Measurements from ENCODE around the gene CLEC19A.
"Not testable (repeated sequence)": the region's sequence is repeated elsewhere in the genome, so short reads cannot be mapped to it uniquely, and the experiment has no call there.

The CLEC19A gene

GRCh38 chr16:19307587-19308241 lies 22.2 kb downstream of the CLEC19A start:
- ChIA-PET POLR2A (no interaction called here), CTCF (no interaction called here)
- H3K4me3 ChIP-seq (ENCODE audit: low read depth, low read length), result no peak overlapping the region
- no peak for DNase-seq (ENCODE audit: low read depth, low spot score)
- TF ChIP-seq, protein P1, sequence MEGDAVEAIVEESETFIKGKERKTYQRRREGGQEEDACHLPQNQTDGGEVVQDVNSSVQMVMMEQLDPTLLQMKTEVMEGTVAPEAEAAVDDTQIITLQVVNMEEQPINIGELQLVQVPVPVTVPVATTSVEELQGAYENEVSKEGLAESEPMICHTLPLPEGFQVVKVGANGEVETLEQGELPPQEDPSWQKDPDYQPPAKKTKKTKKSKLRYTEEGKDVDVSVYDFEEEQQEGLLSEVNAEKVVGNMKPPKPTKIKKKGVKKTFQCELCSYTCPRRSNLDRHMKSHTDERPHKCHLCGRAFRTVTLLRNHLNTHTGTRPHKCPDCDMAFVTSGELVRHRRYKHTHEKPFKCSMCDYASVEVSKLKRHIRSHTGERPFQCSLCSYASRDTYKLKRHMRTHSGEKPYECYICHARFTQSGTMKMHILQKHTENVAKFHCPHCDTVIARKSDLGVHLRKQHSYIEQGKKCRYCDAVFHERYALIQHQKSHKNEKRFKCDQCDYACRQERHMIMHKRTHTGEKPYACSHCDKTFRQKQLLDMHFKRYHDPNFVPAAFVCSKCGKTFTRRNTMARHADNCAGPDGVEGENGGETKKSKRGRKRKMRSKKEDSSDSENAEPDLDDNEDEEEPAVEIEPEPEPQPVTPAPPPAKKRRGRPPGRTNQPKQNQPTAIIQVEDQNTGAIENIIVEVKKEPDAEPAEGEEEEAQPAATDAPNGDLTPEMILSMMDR (IDR thresholded peaks at IDR 0.05; ENCODE audit: insufficient read depth, low read length, missing control alignments), result no peak

DNA sequence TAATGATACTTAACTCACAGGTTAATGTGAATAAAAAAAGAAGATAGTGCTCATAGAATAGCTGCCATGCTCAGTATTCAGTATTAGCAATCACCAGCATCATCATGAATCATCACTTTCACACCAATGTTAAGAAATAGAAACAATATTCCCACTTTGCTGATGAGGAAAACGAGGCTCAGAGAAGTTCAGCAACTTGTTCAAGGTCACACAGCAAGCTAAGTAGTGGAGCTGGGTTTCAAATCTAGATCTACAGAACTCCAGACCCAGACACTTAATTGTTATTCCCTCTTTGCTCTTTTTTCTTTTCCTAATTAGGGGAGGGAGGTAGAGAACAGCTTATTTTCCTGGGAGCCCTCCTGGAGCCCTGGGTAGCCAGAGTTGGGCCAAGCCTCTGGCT lies 22.9 kb downstream of the CLEC19A start:
- POLR2A ChIA-PET, result no interaction called here
- TF ChIP-seq, protein P1 (IDR thresholded peaks at IDR 0.05; ENCODE audit: insufficient read depth, low read length, missing control alignments), result no peak
- no peak for DNase-seq (ENCODE audit: low read depth, low spot score)
- CTCF ChIA-PET, result interaction anchor here (1.0 kb wide), 1 partner anchor 15 kb away, joined by 3 read pairs; no protein-coding TSS in a partner anchor
- no peak overlapping the region for H3K4me3 ChIP-seq (ENCODE audit: low read depth, low read length)

DNA sequence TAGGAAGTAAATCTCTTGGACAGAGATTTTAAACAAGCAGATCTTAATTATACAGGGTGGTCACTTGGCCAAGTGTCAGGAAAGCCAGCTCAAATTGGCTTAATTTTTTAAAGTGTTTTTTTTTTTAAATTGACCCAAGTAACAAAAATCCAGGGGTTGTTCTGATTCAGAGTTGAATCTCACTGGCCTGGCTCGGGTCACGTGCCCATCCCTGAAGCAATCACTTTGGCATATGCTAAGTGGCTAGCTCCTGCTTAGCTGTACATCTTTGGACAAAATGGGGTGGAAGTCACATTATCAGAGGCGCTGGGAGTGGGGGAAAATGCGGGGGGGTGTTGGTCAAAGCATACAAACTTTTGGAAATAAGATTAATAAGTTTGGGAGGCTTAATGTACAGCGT lies 23.6 kb downstream of the CLEC19A start:
- CTCF ChIA-PET, result interaction anchor here (1.0 kb wide), 1 partner anchor 14 kb away, joined by 3 read pairs; no protein-coding TSS in a partner anchor
- TF ChIP-seq, protein P1 (IDR thresholded peaks at IDR 0.05; ENCODE audit: insufficient read depth, low read length, missing control alignments), result no peak
- POLR2A ChIA-PET, result no interaction called here
- H3K4me3 ChIP-seq (ENCODE audit: low read depth, low read length), result no peak overlapping the region
- DNase-seq (ENCODE audit: low read depth, low spot score), result no peak

DNA sequence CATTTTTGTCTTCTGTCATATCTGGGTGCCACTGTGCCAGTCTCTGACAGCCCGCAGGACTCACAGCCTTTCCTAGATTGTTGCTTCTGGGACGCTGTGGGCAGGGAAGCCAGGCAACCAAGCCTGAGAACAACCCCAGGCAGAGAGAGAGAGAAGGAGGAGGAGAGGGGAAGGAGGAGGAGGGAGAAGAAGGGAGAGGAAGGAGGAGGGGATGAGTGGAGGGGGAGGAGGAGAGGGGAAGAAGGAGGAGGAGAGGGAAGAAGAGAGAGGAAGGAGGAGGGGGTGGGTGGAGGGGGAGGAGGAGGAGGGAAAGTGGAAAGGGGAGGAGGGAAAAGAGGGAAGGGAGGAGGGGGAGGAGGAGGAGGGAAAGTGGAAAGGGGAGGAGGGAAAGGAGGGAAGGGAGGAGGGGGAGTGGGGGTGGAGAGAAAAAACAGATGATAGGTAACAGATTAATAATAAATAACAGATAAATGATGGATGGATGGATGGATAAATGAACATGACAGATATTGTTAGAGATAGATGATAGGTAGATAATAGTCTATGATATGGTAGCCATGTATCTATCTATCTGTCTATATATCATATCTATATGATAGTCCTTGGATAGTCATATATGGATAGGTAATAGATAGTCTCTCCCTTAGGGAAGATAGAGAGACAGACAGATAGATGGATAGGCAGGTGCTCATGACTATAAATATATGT lies 29.3 kb downstream of the CLEC19A start:
- POLR2A ChIA-PET, result no interaction called here
- CTCF ChIA-PET, result no interaction called here
- TF ChIP-seq, protein P1 (IDR thresholded peaks at IDR 0.05; ENCODE audit: insufficient read depth, low read length, missing control alignments), result no peak
- H3K4me3 ChIP-seq (ENCODE audit: low read depth, low read length), result no peak overlapping the region
- no peak for DNase-seq (ENCODE audit: low read depth, low spot score)

DNA sequence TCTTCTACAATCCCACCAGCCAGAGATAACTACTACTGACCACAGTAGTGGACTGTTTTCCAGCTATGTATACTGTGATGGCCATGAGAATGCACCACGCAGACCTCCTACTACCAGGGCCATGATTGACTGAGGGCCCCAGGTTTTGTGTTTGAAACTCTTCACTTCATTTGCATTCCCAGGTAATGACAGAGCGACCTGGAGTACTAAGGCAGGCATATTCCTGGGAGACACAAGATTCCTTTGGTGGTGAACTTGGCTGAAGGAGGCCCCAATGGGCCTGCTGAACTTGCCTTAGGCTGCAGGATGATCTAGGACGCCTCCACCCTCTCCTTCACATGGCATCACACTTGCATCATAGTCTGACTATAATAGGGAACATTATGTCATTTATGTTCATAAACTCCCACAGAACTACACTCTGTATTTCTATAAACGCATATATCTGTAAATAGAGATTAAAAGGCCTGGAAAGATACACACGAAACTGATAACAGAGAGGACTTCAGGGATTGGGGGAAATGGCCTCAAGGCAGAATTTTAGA lies 30.4 kb downstream of the CLEC19A start:
- ChIA-PET POLR2A (no interaction called here), CTCF (no interaction called here)
- no peak for DNase-seq (ENCODE audit: low read depth, low spot score)
- H3K4me3 ChIP-seq (ENCODE audit: low read depth, low read length), result no peak overlapping the region
- TF ChIP-seq, protein P1 (IDR thresholded peaks at IDR 0.05; ENCODE audit: insufficient read depth, low read length, missing control alignments), result no peak

GRCh38 chr16:19316846-19317245 lies 31.3 kb downstream of the CLEC19A start:
- no peak for DNase-seq (ENCODE audit: low read depth, low spot score)
- TF ChIP-seq, protein P1 (IDR thresholded peaks at IDR 0.05; ENCODE audit: insufficient read depth, low read length, missing control alignments), result no peak
- ChIA-PET CTCF (no interaction called here), POLR2A (no interaction called here)
- no peak overlapping the region for H3K4me3 ChIP-seq (ENCODE audit: low read depth, low read length)

DNA sequence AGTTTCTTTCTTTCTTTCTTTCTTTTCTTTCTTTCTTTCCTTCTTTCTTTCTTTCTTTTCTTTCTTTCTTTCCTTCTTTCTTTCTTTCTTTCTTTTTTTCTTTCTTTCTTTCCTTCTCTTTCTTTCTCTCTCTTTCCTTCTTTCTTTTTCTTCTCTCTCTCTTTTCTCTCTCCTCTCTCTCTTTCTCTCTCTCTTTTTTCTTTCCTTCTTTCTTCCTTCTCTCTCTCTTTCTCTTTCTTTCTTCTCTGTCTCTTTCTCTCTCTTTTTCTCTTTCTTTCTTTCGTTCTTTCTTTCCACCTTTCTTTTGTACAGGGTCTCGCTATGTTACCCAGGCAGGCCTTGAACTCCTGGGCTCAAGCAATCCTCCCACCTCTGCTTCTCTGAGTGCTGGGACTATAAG lies 35.7 kb downstream of the CLEC19A start:
- DNase-seq (ENCODE audit: low read depth, low spot score); POLR2A ChIA-PET; H3K4me3 ChIP-seq (ENCODE audit: low read depth, low read length); CTCF ChIA-PET: not testable (repeated sequence)

All from AG04449 (cell line).